BE2C (cell line): ENCODE data around the gene TSN.

Experiments used
- DNase-seq: peaks from one replicate; pipeline ENCODE4 v3.0.0-alpha.2; 2020
- H3K27me3 ChIP-seq: fragments of 250-450 bp; sonication (Bioruptor Pico); 2 replicates; pipeline ENCODE4 v1.5.1; 2020; ENCODE audit warnings: mild to moderate bottlenecking
- H3K36me3 ChIP-seq: fragments of 250-450 bp; sonication (Bioruptor Pico); 2 replicates; pipeline ENCODE4 v1.5.1; 2020; ENCODE audit warnings: mild to moderate bottlenecking
- H3K4me1 ChIP-seq: fragments of 250-450 bp; sonication (Bioruptor Pico); 2 replicates; pipeline ENCODE4 v1.5.1; 2020
- H3K4me3 ChIP-seq: 2 replicates; pipeline ENCODE4 v1.5.1; 2011; ENCODE audit warnings: low read depth, low read length
- H3K9me3 ChIP-seq: fragments of 250-450 bp; sonication (Bioruptor Pico); 2 replicates; pipeline ENCODE4 v1.5.1; 2020
- TF ChIP-seq, protein P1 (sequence below): IDR thresholded peaks from 2 replicates; pipeline ENCODE4 v1.5.1; 2012; ENCODE audit warnings: mild to moderate bottlenecking, low read depth, low read length

TSN gene

DNA sequence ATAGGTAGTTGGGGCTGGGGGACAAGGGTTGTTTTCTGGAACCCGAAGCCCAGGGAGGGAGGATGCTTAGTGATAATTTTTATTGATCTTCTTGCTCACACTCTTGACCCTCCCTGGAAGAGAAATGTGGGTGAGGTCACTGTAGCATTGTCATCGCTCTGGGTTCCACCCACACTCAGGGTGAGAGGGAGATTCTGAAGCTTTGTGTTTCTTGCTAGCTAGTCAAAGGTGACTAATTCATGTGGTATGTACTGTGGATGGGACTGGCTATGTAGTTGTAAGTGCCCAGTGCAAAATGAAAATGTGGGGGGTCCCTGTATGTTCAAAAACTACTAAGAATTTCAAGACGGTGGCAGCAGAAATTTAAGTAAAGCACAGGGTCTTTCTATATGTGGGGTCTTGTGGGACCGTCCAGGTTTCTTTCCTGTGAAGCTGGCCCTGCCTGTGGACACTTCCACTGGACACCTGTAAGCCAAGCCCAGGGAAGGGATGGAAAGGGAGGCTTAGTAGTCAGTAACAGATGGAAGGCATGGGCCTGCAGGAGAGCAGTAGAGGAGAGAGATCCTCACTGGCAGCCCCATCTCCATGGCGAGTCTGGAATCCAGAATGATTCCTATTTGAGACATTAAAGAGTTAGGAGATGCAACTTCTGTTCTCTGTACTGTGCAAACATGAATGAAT, 35.0 kb downstream of the TSN start:
- no peaks in the 10 kb centered on the region for H3K9me3 ChIP-seq
- no peak overlapping the region for H3K4me3 ChIP-seq
- no peaks in the 10 kb centered on the region for H3K4me1 ChIP-seq
- no peaks in the 10 kb centered on the region for H3K36me3 ChIP-seq
- TF ChIP-seq, protein P1, sequence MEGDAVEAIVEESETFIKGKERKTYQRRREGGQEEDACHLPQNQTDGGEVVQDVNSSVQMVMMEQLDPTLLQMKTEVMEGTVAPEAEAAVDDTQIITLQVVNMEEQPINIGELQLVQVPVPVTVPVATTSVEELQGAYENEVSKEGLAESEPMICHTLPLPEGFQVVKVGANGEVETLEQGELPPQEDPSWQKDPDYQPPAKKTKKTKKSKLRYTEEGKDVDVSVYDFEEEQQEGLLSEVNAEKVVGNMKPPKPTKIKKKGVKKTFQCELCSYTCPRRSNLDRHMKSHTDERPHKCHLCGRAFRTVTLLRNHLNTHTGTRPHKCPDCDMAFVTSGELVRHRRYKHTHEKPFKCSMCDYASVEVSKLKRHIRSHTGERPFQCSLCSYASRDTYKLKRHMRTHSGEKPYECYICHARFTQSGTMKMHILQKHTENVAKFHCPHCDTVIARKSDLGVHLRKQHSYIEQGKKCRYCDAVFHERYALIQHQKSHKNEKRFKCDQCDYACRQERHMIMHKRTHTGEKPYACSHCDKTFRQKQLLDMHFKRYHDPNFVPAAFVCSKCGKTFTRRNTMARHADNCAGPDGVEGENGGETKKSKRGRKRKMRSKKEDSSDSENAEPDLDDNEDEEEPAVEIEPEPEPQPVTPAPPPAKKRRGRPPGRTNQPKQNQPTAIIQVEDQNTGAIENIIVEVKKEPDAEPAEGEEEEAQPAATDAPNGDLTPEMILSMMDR: no peak
- DNase-seq: no peak
- no peaks in the 10 kb centered on the region for H3K27me3 ChIP-seq

DNA sequence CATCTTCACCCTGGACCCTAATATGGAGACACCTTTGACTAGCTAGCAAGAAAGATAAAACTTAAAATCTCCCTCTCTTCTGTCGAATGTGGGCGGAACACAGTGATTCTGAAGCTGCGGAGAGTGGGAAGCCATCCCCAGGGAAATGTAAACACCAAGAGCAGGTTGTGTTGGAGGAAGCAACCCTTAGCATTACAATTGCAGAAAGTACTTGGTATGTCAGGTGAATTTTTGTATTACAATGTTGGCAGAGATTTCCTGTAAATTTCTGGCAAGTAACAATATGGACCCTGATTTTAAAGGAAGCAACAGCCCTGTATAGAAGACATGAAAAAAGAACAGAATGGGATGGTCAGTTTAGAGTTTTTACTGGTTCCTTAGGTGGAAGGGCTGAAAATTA, 35.8 kb downstream of the TSN start:
- TF ChIP-seq, protein P1: no peak
- Histone ChIP-seq H3K4me1 (no peaks in the 10 kb centered on the region), H3K9me3 (no peaks in the 10 kb centered on the region), H3K27me3 (no peaks in the 10 kb centered on the region), H3K4me3 (no peak overlapping the region), H3K36me3 (no peaks in the 10 kb centered on the region)
- DNase-seq: no peak

DNA sequence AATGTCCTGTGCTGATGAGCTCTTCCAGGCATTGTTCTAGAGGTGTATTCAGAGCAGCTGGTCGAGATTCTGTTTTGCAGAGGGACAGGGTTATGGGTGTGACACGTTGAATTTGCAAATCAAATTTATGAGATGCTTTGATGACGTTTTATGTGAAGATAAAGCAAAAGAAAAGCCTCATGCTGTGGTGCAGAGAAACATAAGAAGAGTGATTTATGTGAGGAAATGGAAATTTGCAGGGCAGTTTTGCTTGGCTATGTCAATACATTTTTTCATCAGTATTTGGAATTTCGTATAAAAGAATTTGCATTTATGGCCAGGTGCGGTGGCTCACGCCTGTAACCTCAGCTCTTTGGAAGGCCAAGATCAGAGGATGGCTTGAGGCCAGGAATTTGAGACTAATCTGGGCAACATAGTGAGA, 36.4 kb downstream of the TSN start:
- Histone ChIP-seq H3K36me3 (no peaks in the 10 kb centered on the region), H3K4me1 (no peaks in the 10 kb centered on the region), H3K27me3 (no peaks in the 10 kb centered on the region), H3K4me3 (no peak overlapping the region), H3K9me3 (no peaks in the 10 kb centered on the region)
- TF ChIP-seq, protein P1: no peak
- DNase-seq: no peak

DNA sequence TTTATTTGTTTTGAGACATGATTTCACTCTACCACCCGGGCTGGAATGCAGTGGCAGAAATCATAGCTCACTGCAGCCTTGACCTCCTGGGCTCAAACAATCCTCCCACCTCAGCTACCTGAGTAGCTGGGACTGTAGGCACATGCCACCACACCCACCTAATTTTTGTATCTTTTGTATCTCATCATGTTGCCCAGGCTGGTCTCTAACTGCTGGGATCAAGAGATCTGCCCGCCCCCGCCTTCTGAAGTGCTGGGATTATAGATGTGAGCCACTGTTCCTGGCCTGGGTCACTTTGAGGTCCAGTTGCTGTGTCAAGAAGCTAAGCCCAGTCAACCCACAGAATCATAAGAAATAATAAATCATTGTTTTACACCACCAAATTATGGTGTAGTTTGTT, 38.4 kb downstream of the TSN start:
- Histone ChIP-seq H3K27me3 (no peaks in the 10 kb centered on the region), H3K36me3 (no peaks in the 10 kb centered on the region), H3K9me3 (no peaks in the 10 kb centered on the region), H3K4me3 (no peak overlapping the region), H3K4me1 (no peaks in the 10 kb centered on the region)
- no peak for DNase-seq
- TF ChIP-seq, protein P1: no peak

DNA sequence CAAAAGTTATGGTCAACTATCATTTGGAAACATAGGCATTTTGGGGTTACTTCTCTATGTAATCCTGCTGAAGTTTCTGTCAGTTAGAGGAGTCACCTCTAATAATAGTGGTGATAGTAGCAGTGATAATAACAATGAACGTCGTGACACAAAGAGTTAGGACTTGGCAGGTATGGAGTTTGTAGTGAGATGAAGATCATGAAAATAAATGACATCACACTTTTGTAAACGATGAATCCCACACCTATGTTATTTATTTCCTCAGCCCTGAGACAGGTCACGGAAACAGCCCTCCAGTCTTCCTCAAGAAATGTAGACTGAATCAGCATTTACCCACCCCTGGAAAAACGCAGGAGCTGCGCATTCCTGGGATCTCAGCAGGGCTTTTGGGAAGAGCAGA, 38.8 kb downstream of the TSN start:
- Histone ChIP-seq H3K9me3 (no peaks in the 10 kb centered on the region), H3K4me3 (no peak overlapping the region), H3K27me3 (no peaks in the 10 kb centered on the region), H3K4me1 (no peaks in the 10 kb centered on the region), H3K36me3 (no peaks in the 10 kb centered on the region)
- TF ChIP-seq, protein P1: no peak
- DNase-seq: no peak

DNA sequence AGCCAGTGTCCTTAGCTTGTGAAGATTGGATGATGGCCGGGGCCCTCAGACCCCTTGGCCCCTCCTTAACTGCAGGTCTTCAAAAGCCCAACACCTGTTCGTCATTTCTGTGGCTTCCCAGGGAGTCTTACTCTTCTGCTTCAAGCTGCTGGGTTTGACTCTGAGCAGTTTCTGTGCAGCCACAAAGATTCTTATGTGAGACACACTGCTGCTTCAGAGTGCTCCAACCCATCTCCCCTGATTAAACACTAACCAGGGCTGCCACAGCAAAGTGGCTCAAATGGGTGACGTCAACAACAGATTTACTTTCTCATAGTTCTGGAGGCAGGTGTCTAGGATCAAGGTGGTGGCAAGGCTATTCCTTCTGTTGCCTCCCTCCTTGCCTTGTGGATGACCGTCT, 40.8 kb downstream of the TSN start:
- no peaks in the 10 kb centered on the region for H3K36me3 ChIP-seq
- no peaks in the 10 kb centered on the region for H3K9me3 ChIP-seq
- TF ChIP-seq, protein P1: no peak
- no peak overlapping the region for H3K4me3 ChIP-seq
- no peak for DNase-seq
- H3K4me1 ChIP-seq: no peaks in the 10 kb centered on the region
- no peaks in the 10 kb centered on the region for H3K27me3 ChIP-seq
